NB4 (cell line): ENCODE results near the gene ATG16L1.

Experiments
- CTCF ChIP-seq: IDR thresholded peaks from one replicate; pipeline ENCODE4 v1.5.1; 2012; ENCODE audit warnings: low read depth, low read length
- POLR2A ChIP-seq: IDR thresholded peaks from 2 replicates; pipeline ENCODE4 v1.6.1; 2011; ENCODE audit warnings: mild to moderate bottlenecking; ENCODE audit not compliant: insufficient read length; ENCODE audit errors: extremely low read depth

- TF ChIP-seq CTCF (no peak), POLR2A (no peak)
These were observed 2.5 kb upstream of the ATG16L1 start for GRCh38 chr2:233248999-233249398.
